DMS153 treated with DMSO at 0.1 percent for 48 hours (cell line): ENCODE measurements around the gene CDS2.

ENCODE experiments used
- DNase-seq: peaks from one replicate; lab custom pipeline; 2025; ENCODE audit not compliant: unreplicated experiment; lab: John Stamatoyannopoulos, UW

Gene CDS2

GRCh38 chr20:5118220-5119142 lies 8.3 kb upstream of the CDS2 start:
- DNase-seq: no peak

GRCh38 chr20:5119143-5119434 lies 7.7 kb upstream of the CDS2 start:
- DNase-seq: no peak

GRCh38 chr20:5119435-5120184 lies 7.2 kb upstream of the CDS2 start, which contains the start of gene PCNA:
Gene PCNA (minus strand): TSS chr20:5119958. CDS start chr20:5119798, 160 bp downstream.
- peak; percentile 90 for DNase-seq

- DNase-seq: no peak
These were observed 6.7 kb upstream of the CDS2 start for GRCh38 chr20:5120185-5120476.

- DNase-seq: no peak
These were observed 3.9 kb upstream of the CDS2 start for GRCh38 chr20:5122873-5123260.

GRCh38 chr20:5127204-5127858 lies 523 bp downstream of the CDS2 start:
- peak; percentile 9 for DNase-seq

- DNase-seq: no peak
These were observed 1.1 kb downstream of the CDS2 start for GRCh38 chr20:5127859-5128424.

- DNase-seq: no peak
These were observed 2.1 kb downstream of the CDS2 start for GRCh38 chr20:5128886-5129285.

- no peak for DNase-seq
These were observed 4.7 kb downstream of the CDS2 start for GRCh38 chr20:5131502-5131901.

GRCh38 chr20:5133998-5134397 lies 7.2 kb downstream of the CDS2 start:
- no peak for DNase-seq

GRCh38 chr20:5135363-5136012 lies 8.7 kb downstream of the CDS2 start:
- no peak for DNase-seq

- DNase-seq: no peak
These were observed 9.3 kb downstream of the CDS2 start for GRCh38 chr20:5136096-5136495.

GRCh38 chr20:5140195-5140594 lies 13.4 kb downstream of the CDS2 start:
- DNase-seq: no peak

GRCh38 chr20:5141615-5142014 lies 14.8 kb downstream of the CDS2 start:
- DNase-seq: no peak

- DNase-seq: no peak
These were observed 17.0 kb downstream of the CDS2 start for GRCh38 chr20:5143851-5144250.

GRCh38 chr20:5145365-5146098 lies 18.7 kb downstream of the CDS2 start:
- DNase-seq: no peak

GRCh38 chr20:5146099-5146668 lies 19.4 kb downstream of the CDS2 start:
- DNase-seq: no peak

GRCh38 chr20:5146871-5147592 lies 20.2 kb downstream of the CDS2 start:
- DNase-seq: no peak

GRCh38 chr20:5148581-5148980 lies 21.8 kb downstream of the CDS2 start:
- DNase-seq: no peak

GRCh38 chr20:5149892-5150225 lies 23.1 kb downstream of the CDS2 start:
- no peak for DNase-seq
